ENCODE measurements around the gene CEP126.

The CEP126 gene

GRCh38 chr11:102047305-102047924 is 132.6 kb downstream of the CEP126 start, which contains the start of gene CFAP300:
TSS of gene CFAP300 (plus strand) at chr11:102047437. CDS start at chr11:102047471, 34 bp downstream.
- TF ChIP-seq FOXP2 (optimal IDR thresholded peaks at IDR 0.05; ENCODE audit: borderline replicate concordance, extremely low read depth, extremely low read length, insufficient read depth) (peak; percentile 55), TAF1 (IDR thresholded peaks at IDR 0.05; ENCODE audit: borderline replicate concordance, insufficient read depth, low read length) (no peak)
